HG02973 (cell line): ENCODE data around the gene EXOG.
"Not testable (repeated sequence)": the region's sequence is repeated elsewhere in the genome, so short reads cannot be mapped to it uniquely, and the experiment has no call there.

Experiments
- ATAC-seq: cut with Tn5 transposase; IDR thresholded peaks from one replicate; pipeline ENCODE4 v1.9.1; 2021; ENCODE audit warnings: moderate library complexity; ENCODE audit not compliant: unreplicated experiment

The EXOG gene

GRCh38 chr3:38561746-38562466 lies 65.8 kb downstream of the EXOG start:
- no peak for ATAC-seq

GRCh38 chr3:38562467-38562925 lies 66.4 kb downstream of the EXOG start:
- ATAC-seq: no peak

- no peak for ATAC-seq
Measured at GRCh38 chr3:38563070-38563885, 67.1 kb downstream of the EXOG start.

- no peak for ATAC-seq
Measured at GRCh38 chr3:38563886-38564270, 67.7 kb downstream of the EXOG start.

- no peak for ATAC-seq
Measured at GRCh38 chr3:38564631-38565338, 68.6 kb downstream of the EXOG start.

- no peak for ATAC-seq
Measured at GRCh38 chr3:38565339-38566214, 69.4 kb downstream of the EXOG start.

GRCh38 chr3:38566215-38566528 lies 70.0 kb downstream of the EXOG start:
- no peak for ATAC-seq

GRCh38 chr3:38566794-38567193 lies 70.7 kb downstream of the EXOG start:
- ATAC-seq: not testable (repeated sequence)

- no peak for ATAC-seq
Measured at GRCh38 chr3:38567498-38567897, 71.4 kb downstream of the EXOG start.

- no peak for ATAC-seq
Measured at GRCh38 chr3:38573111-38573510, 77.0 kb downstream of the EXOG start.

GRCh38 chr3:38573556-38573955 lies 77.4 kb downstream of the EXOG start:
- no peak for ATAC-seq

- no peak for ATAC-seq
Measured at GRCh38 chr3:38574411-38575278, 78.5 kb downstream of the EXOG start.

GRCh38 chr3:38575279-38575843 lies 79.2 kb downstream of the EXOG start:
- no peak for ATAC-seq
